PC-9 (cell line): ENCODE results near the gene FUZ. TPM values are rescaled to one million over a fixed set of nuclear protein-coding genes. Genes with fewer than 3 reads are reported as not detected.
A peak's percentile ranks its signal among the peaks of the same experiment; 100 is the strongest.

Source experiments
- BruUV-seq: library from RNA; stranded (reverse); fragments of 400-500 nt; replicated peaks from 2 replicates; lab custom pipeline; 2021; lab: Mats Ljungman, UMichigan
- CTCF ChIA-PET: fragments of 300-600 bp; sonication (Branson Sonifier 250); formaldehyde crosslinking; loops from one replicate; lab custom pipeline; 2022; ENCODE audit warnings: antibody characterized with exemption; lab: Charles Lee
- POLR2A ChIA-PET: fragments of 300-600 bp; sonication (Branson Sonifier 250); formaldehyde crosslinking; loops from one replicate; lab custom pipeline; 2022; ENCODE audit warnings: antibody characterized with exemption; ENCODE audit not compliant: unreplicated experiment; lab: Charles Lee
- DNase-seq, 2 experiments: peaks; one replicate each; pipeline versions ENCODE4 v3.0.0 to v3.0.0-alpha.2; 2015 to 2022; ENCODE audit warnings: mixed read lengths in 1 of 2
- H2AFZ ChIP-seq: fragments of 200-600 bp; sonication (generic); 2 replicates; pipeline ENCODE4 v1.8.1; 2017; ENCODE audit warnings: antibody characterized with exemption
- H3F3A ChIP-seq: fragments of 200-600 bp; sonication (generic); 2 replicates; pipeline ENCODE4 v1.8.1; 2017; ENCODE audit warnings: antibody characterized with exemption, mild to moderate bottlenecking, low read depth; ENCODE audit not compliant: insufficient read depth
- H3K27ac ChIP-seq: fragments of 200-600 bp; sonication (generic); 2 replicates; pipeline ENCODE4 v1.6.1; 2016; ENCODE audit warnings: mixed run types
- H3K27me3 ChIP-seq: fragments of 200-600 bp; sonication (generic); 2 replicates; pipeline ENCODE4 v1.6.1; 2016; ENCODE audit warnings: low read depth, mixed run types; ENCODE audit not compliant: insufficient read depth
- H3K36me3 ChIP-seq: fragments of 200-600 bp; sonication (generic); 2 replicates; pipeline ENCODE4 v1.6.1; 2016; ENCODE audit warnings: low read depth, mixed run types
- H3K4me1 ChIP-seq: fragments of 200-600 bp; sonication (generic); replicated peaks from 2 replicates; pipeline ENCODE4 v1.6.1; 2016; ENCODE audit warnings: mixed run types; ENCODE audit not compliant: insufficient read depth
- H3K4me2 ChIP-seq: fragments of 200-600 bp; sonication (generic); 2 replicates; pipeline ENCODE4 v1.6.1; 2017; ENCODE audit warnings: mixed run types
- H3K4me3 ChIP-seq: fragments of 200-600 bp; sonication (generic); 2 replicates; pipeline ENCODE4 v1.6.1; 2016; ENCODE audit warnings: mixed run types
- H3K79me2 ChIP-seq: fragments of 200-600 bp; sonication (generic); 2 replicates; pipeline ENCODE4 v1.6.1; 2017; ENCODE audit warnings: low read depth, mixed run types
- H3K9me2 ChIP-seq: fragments of 200-600 bp; sonication (generic); 2 replicates; pipeline ENCODE4 v1.8.1; 2017; ENCODE audit warnings: mild to moderate bottlenecking; ENCODE audit not compliant: insufficient read depth
- H3K9me3 ChIP-seq: fragments of 200-600 bp; sonication (generic); 2 replicates; pipeline ENCODE4 v1.8.1; 2016; ENCODE audit warnings: low read depth; ENCODE audit not compliant: insufficient read depth
- H4K20me1 ChIP-seq: fragments of 200-600 bp; sonication (generic); 2 replicates; pipeline ENCODE4 v1.8.1; 2017; ENCODE audit not compliant: insufficient read depth
- EZH2 ChIP-seq: fragments of 200-600 bp; sonication (generic); IDR thresholded peaks from 2 replicates; pipeline ENCODE4 v1.8.0; 2017; ENCODE audit warnings: antibody characterized with exemption, low read depth
- intact Hi-C: fragments of 100-400 bp; cut with micrococcal nuclease; formaldehyde crosslinking; loops from one replicate; pipeline ENCODE4 v1.10.0; 2022; ENCODE audit not compliant: unreplicated experiment
- total RNA-seq: library from RNA; stranded (reverse); gene quantifications from 2 replicates; pipeline ENCODE4 v1.2.3, GENCODE V29; 2021
- TF ChIP-seq, protein P1 (sequence below): fragments of 200-600 bp; sonication (generic); conservative IDR thresholded peaks from 2 replicates; pipeline ENCODE4 v1.6.1; 2017; ENCODE audit warnings: mixed run types, antibody characterized with exemption, mild to moderate bottlenecking, moderate library complexity

The FUZ gene
- total RNA-seq, 1 experiment from 2014 or later: 50.0 TPM

- no peak overlapping the region for H2AFZ ChIP-seq
- peak overlapping the region; percentile 60; the same call in 1 of the 2 replicates for H3K4me3 ChIP-seq
- DNase-seq: no peak
- no peaks in the 10 kb centered on the region for H3K79me2 ChIP-seq
- H3K9me2 ChIP-seq: no peaks in the 10 kb centered on the region
- H4K20me1 ChIP-seq: peaks cover 6% of the 10 kb centered on the region; the same call in 1 of the 2 replicates
- intact Hi-C loops: no loop called here
- peaks cover 46% of the 10 kb centered on the region; the same call in 1 of the 2 replicates for H3F3A ChIP-seq
- peaks cover 15% of the 10 kb centered on the region for H3K4me1 ChIP-seq
- ChIA-PET CTCF (no interaction called here), POLR2A (interaction anchor here (0.5 kb wide), 1 partner anchor 448 kb away, joined by 13 read pairs; the partner anchor contains the start of gene TEAD2)
- no TSS peak for BruUV-seq
- TF ChIP-seq, protein P1, sequence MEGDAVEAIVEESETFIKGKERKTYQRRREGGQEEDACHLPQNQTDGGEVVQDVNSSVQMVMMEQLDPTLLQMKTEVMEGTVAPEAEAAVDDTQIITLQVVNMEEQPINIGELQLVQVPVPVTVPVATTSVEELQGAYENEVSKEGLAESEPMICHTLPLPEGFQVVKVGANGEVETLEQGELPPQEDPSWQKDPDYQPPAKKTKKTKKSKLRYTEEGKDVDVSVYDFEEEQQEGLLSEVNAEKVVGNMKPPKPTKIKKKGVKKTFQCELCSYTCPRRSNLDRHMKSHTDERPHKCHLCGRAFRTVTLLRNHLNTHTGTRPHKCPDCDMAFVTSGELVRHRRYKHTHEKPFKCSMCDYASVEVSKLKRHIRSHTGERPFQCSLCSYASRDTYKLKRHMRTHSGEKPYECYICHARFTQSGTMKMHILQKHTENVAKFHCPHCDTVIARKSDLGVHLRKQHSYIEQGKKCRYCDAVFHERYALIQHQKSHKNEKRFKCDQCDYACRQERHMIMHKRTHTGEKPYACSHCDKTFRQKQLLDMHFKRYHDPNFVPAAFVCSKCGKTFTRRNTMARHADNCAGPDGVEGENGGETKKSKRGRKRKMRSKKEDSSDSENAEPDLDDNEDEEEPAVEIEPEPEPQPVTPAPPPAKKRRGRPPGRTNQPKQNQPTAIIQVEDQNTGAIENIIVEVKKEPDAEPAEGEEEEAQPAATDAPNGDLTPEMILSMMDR: no peak
- no peak for TF ChIP-seq EZH2
- no peak overlapping the region for H3K27ac ChIP-seq
- no peaks in the 10 kb centered on the region for H3K36me3 ChIP-seq
- H3K4me2 ChIP-seq: peak overlapping the region; percentile 71
- no peaks in the 10 kb centered on the region for H3K27me3 ChIP-seq
- no peaks in the 10 kb centered on the region for H3K9me3 ChIP-seq
Measured at GRCh38 chr19:49809941-49810389, 3.1 kb downstream of the FUZ start.

DNA sequence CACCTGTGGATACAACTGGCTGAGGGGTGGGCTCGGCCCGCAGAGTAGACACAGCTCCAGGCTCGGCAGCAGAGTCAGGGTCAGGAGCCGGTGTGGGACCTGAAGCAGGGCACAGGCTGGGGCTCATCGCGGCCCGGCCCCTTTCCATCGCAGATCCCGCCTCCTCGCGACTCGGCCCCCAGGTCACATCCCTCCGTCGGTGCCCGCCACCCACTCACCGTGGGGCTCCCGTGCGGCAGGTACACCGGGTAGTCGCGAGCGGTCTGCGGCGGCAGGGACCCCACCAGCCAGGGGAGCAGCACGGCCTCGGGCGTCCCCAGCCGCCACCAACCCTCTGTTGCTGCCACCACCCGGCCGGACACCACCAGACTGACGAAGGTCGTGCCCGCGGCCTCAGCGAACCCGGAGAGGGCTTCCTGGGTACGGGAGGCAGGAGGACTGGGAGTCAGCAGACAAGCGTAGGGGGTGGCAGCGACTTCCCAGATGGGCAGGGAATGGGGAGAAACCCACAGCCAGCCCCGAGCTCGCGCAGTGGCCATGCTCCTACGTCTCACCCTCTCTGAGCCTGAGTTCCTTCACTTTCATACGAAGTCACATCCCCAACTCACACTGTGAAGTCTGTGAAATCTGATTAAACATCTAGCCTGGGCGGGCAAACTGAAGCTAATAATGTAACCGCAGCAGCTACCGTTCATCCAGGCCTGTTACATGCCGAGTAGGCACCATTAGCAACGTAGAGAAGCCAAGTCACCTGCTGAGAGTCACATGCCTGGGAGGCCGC is 3.7 kb downstream of the FUZ start:
- Histone ChIP-seq H3K27me3 (no peaks in the 10 kb centered on the region), H3K36me3 (no peaks in the 10 kb centered on the region), H3K9me2 (no peaks in the 10 kb centered on the region), H3K79me2 (no peaks in the 10 kb centered on the region), H3K9me3 (no peaks in the 10 kb centered on the region), H3F3A (peaks cover 44% of the 10 kb centered on the region; the same call in 1 of the 2 replicates), H3K4me1 (peaks cover 14% of the 10 kb centered on the region), H2AFZ (peak overlapping the region; percentile 77), H3K4me2 (peak overlapping the region; percentile 71), H3K27ac (no peak overlapping the region), H3K4me3 (peak overlapping the region; percentile 60), H4K20me1 (peaks cover 6% of the 10 kb centered on the region; the same call in 1 of the 2 replicates)
- no TSS peak for BruUV-seq
- POLR2A ChIA-PET: no interaction called here
- CTCF ChIA-PET: no interaction called here
- intact Hi-C loops: no loop called here
- no peak for TF ChIP-seq EZH2
- TF ChIP-seq, protein P1: no peak; the same call in 1 of the 2 replicates
- DNase-seq: peak in 1 of 2 experiments; percentile 43

DNA sequence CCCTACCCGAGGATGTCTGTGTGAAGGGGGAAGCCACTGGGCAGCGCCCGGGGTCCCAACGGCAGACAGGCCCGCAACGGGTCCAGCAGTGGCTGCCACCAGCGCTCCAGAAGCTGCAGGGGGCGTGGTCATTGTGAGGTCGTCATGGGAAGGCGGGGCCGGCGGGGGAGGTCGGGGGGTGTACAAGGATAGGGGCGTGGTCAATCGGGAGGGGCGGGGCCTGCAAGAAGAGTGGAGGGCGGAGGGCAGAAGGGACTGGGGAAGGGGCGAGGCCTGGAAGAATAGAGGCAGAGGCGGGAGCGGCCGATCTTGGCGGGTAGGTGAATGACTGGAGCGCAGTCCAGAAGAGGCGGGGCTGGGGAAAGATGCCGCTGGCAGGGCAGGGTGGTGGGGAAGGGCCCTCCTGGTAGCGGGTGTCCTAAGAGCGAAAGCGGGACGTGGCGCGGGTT is 4.4 kb downstream of the FUZ start:
- Histone ChIP-seq H3K27ac (no peak overlapping the region), H3K36me3 (no peaks in the 10 kb centered on the region), H3K27me3 (no peaks in the 10 kb centered on the region), H4K20me1 (peaks cover 6% of the 10 kb centered on the region; the same call in 1 of the 2 replicates), H3K9me3 (no peaks in the 10 kb centered on the region), H2AFZ (peak overlapping the region; percentile 77), H3K4me2 (peak overlapping the region; percentile 71), H3K4me1 (peaks cover 8% of the 10 kb centered on the region), H3K4me3 (peak overlapping the region; percentile 60), H3F3A (peaks cover 39% of the 10 kb centered on the region; the same call in 1 of the 2 replicates), H3K9me2 (no peaks in the 10 kb centered on the region), H3K79me2 (no peaks in the 10 kb centered on the region)
- ChIA-PET CTCF (no interaction called here), POLR2A (no interaction called here)
- intact Hi-C loops: no loop called here
- BruUV-seq: no TSS peak
- peak; percentile 46 to 80 for DNase-seq
- TF ChIP-seq, protein P1: no peak
- TF ChIP-seq EZH2: no peak
